ENCODE results near the gene PRKG1. TPM values are rescaled to one million over a fixed set of nuclear protein-coding genes. Genes with fewer than 3 reads are reported as not detected.

Gene PRKG1
- total RNA-seq, 6 experiments from 2014 or later = 1.1 to 2.0 (median 1.3) TPM

- no peak overlapping the region for H3K4me3 ChIP-seq
- no peak for ATAC-seq
- H3K9me3 ChIP-seq = no peaks in the 10 kb centered on the region
- no peaks in the 10 kb centered on the region for H3K36me3 ChIP-seq
- no peaks in the 10 kb centered on the region for H3K27me3 ChIP-seq
- H3K27ac ChIP-seq = no peak overlapping the region
- no peak for TF ChIP-seq POLR2A (IDR thresholded peaks at IDR 0.05)
- TF ChIP-seq CTCF (IDR thresholded peaks at IDR 0.05) = no peak
- intact Hi-C loops (cut with DNase I) = no loop called here
- 53% methylated on average over 4 of the region's 4 CpGs for WGBS (ENCODE audit: insufficient coverage, low coverage, low lambda C conversion rate, missing lambda C conversion rate)
- DNase-seq = no peak
- H3K4me1 ChIP-seq = no peaks in the 10 kb centered on the region
Measured at GRCh38 chr10:51876503-51876902, 802.2 kb downstream of the PRKG1 start.

- no peak overlapping the region for H3K27ac ChIP-seq
- no peak overlapping the region for H3K4me3 ChIP-seq
- DNase-seq (no peak), ATAC-seq (no peak)
- no peaks in the 10 kb centered on the region for H3K27me3 ChIP-seq
- 77% methylated on average over 2 of the region's 2 CpGs for WGBS (ENCODE audit: insufficient coverage, low coverage, low lambda C conversion rate, missing lambda C conversion rate)
- no peaks in the 10 kb centered on the region for H3K9me3 ChIP-seq
- TF ChIP-seq CTCF (IDR thresholded peaks at IDR 0.05) (no peak), POLR2A (IDR thresholded peaks at IDR 0.05) (no peak)
- H3K36me3 ChIP-seq = no peaks in the 10 kb centered on the region
- intact Hi-C loops (cut with DNase I) = no loop called here
- H3K4me1 ChIP-seq = no peaks in the 10 kb centered on the region
Measured at GRCh38 chr10:51876979-51877378, 802.7 kb downstream of the PRKG1 start.

GRCh38 chr10:51877636-51878035, 803.3 kb downstream of the PRKG1 start:
- Histone ChIP-seq H3K4me3 (no peak overlapping the region), H3K36me3 (no peaks in the 10 kb centered on the region), H3K9me3 (no peaks in the 10 kb centered on the region), H3K27me3 (no peaks in the 10 kb centered on the region), H3K4me1 (no peaks in the 10 kb centered on the region), H3K27ac (no peak overlapping the region)
- intact Hi-C loops (cut with DNase I) = no loop called here
- DNase-seq = no peak
- 55% methylated on average over 1 of the region's 1 CpG for WGBS (ENCODE audit: insufficient coverage, low coverage, low lambda C conversion rate, missing lambda C conversion rate)
- TF ChIP-seq POLR2A (IDR thresholded peaks at IDR 0.05) = no peak
- TF ChIP-seq CTCF (IDR thresholded peaks at IDR 0.05) = no peak
- no peak for ATAC-seq

- intact Hi-C loops (cut with DNase I) = no loop called here
- ATAC-seq (no peak), DNase-seq (no peak)
- Histone ChIP-seq H3K27ac (no peak overlapping the region), H3K27me3 (no peaks in the 10 kb centered on the region), H3K4me3 (no peak overlapping the region), H3K9me3 (no peaks in the 10 kb centered on the region), H3K36me3 (no peaks in the 10 kb centered on the region), H3K4me1 (no peaks in the 10 kb centered on the region)
- TF ChIP-seq CTCF (IDR thresholded peaks at IDR 0.05) (no peak), POLR2A (IDR thresholded peaks at IDR 0.05) (no peak)
Measured at GRCh38 chr10:51878695-51879094, 804.4 kb downstream of the PRKG1 start.

- ATAC-seq (peak in 2 of 4 donors; percentile 44 to 54), DNase-seq (no peak)
- no peaks in the 10 kb centered on the region for H3K9me3 ChIP-seq
- H3K4me3 ChIP-seq = no peak overlapping the region
- intact Hi-C loops (cut with DNase I) = no loop called here
- H3K27me3 ChIP-seq = no peaks in the 10 kb centered on the region
- H3K27ac ChIP-seq = no peak overlapping the region
- WGBS (ENCODE audit: insufficient coverage, low coverage, low lambda C conversion rate, missing lambda C conversion rate) = 27% methylated on average over 1 of the region's 1 CpG
- H3K4me1 ChIP-seq = no peaks in the 10 kb centered on the region
- no peaks in the 10 kb centered on the region for H3K36me3 ChIP-seq
- TF ChIP-seq POLR2A (IDR thresholded peaks at IDR 0.05) (no peak), CTCF (IDR thresholded peaks at IDR 0.05) (no peak)
Measured at GRCh38 chr10:51879238-51879637, 805.0 kb downstream of the PRKG1 start.
